Mucosa of stomach (tissue), 1 donor: ENCODE data around the gene PHC3.
A peak's percentile ranks its signal among the peaks of the same experiment; 100 is the strongest.

Experiments used
- H3K27me3 ChIP-seq: one replicate; pipeline ENCODE4 v1.7.0; 2013; ENCODE audit warnings: mild to moderate bottlenecking, low read length; ENCODE audit not compliant: control insufficient read depth, insufficient read depth
- H3K36me3 ChIP-seq: one replicate; pipeline ENCODE4 v1.7.0; 2013; ENCODE audit warnings: low read length; ENCODE audit not compliant: control insufficient read depth, insufficient read depth
- H3K4me1 ChIP-seq: one replicate; pipeline ENCODE4 v1.7.0; 2013; ENCODE audit warnings: mild to moderate bottlenecking, low read length; ENCODE audit not compliant: control insufficient read depth, insufficient read depth
- H3K4me3 ChIP-seq: one replicate; pipeline ENCODE4 v1.7.0; 2013; ENCODE audit warnings: low read length
- H3K9ac ChIP-seq: one replicate; pipeline ENCODE4 v1.7.0; 2013; ENCODE audit warnings: mild to moderate bottlenecking, low read length, moderate library complexity
- H3K9me3 ChIP-seq: one replicate; pipeline ENCODE4 v1.7.0; 2013; ENCODE audit warnings: mild to moderate bottlenecking, low read length, moderate library complexity; ENCODE audit not compliant: control insufficient read depth
- donor health status: Pancreatic carcinoma.

PHC3 gene

GRCh38 chr3:170044271-170044670 is 137.3 kb downstream of the PHC3 start:
- no peaks in the 10 kb centered on the region for H3K9me3 ChIP-seq
- peaks cover 37% of the 10 kb centered on the region for H3K4me1 ChIP-seq
- H3K36me3 ChIP-seq: no peaks in the 10 kb centered on the region
- no peaks in the 10 kb centered on the region for H3K27me3 ChIP-seq
- no peak overlapping the region for H3K4me3 ChIP-seq
- no peak overlapping the region for H3K9ac ChIP-seq

GRCh38 chr3:170043506-170043905 is 138.0 kb downstream of the PHC3 start:
- H3K4me3 ChIP-seq: no peak overlapping the region
- H3K27me3 ChIP-seq: no peaks in the 10 kb centered on the region
- H3K36me3 ChIP-seq: no peaks in the 10 kb centered on the region
- H3K9me3 ChIP-seq: no peaks in the 10 kb centered on the region
- H3K4me1 ChIP-seq: peaks cover 32% of the 10 kb centered on the region
- H3K9ac ChIP-seq: no peak overlapping the region

- Histone ChIP-seq H3K27me3 (no peaks in the 10 kb centered on the region), H3K9me3 (no peaks in the 10 kb centered on the region), H3K36me3 (no peaks in the 10 kb centered on the region), H3K9ac (no peak overlapping the region), H3K4me3 (no peak overlapping the region), H3K4me1 (peaks cover 21% of the 10 kb centered on the region)
Measured at GRCh38 chr3:170040418-170040817, 141.1 kb downstream of the PHC3 start.

- Histone ChIP-seq H3K4me1 (peaks cover 17% of the 10 kb centered on the region), H3K9me3 (no peaks in the 10 kb centered on the region), H3K36me3 (no peaks in the 10 kb centered on the region), H3K4me3 (peak overlapping the region; percentile 78), H3K9ac (peak overlapping the region; percentile 74), H3K27me3 (no peaks in the 10 kb centered on the region)
Measured at GRCh38 chr3:170038434-170039110, 143.0 kb downstream of the PHC3 start.
